Activated gamma-delta T cell (primary cell): ENCODE results near the gene PCNT.

Source experiments
- DNase-seq: peaks from one replicate; lab custom pipeline; 2025; lab: John Stamatoyannopoulos, UW

Gene PCNT

GRCh38 chr21:46336603-46337002 is 12.6 kb downstream of the PCNT start:
- no peak for DNase-seq

- DNase-seq: no peak
Measured at GRCh38 chr21:46340998-46341397, 17.0 kb downstream of the PCNT start.

- no peak for DNase-seq
Measured at GRCh38 chr21:46344219-46344915, 20.4 kb downstream of the PCNT start.

GRCh38 chr21:46345861-46346260 is 21.9 kb downstream of the PCNT start:
- no peak for DNase-seq

- DNase-seq: no peak
Measured at GRCh38 chr21:46346296-46347202, 22.6 kb downstream of the PCNT start.

GRCh38 chr21:46347203-46347550 is 23.2 kb downstream of the PCNT start:
- DNase-seq: no peak

- DNase-seq: no peak
Measured at GRCh38 chr21:46347791-46348381, 23.9 kb downstream of the PCNT start.

GRCh38 chr21:46349134-46349760 is 25.3 kb downstream of the PCNT start:
- DNase-seq: no peak

- DNase-seq: no peak
Measured at GRCh38 chr21:46350571-46350970, 26.6 kb downstream of the PCNT start.

- no peak for DNase-seq
Measured at GRCh38 chr21:46350981-46351380, 27.0 kb downstream of the PCNT start.

- no peak for DNase-seq
Measured at GRCh38 chr21:46351476-46352163, 27.7 kb downstream of the PCNT start.

- DNase-seq: no peak
Measured at GRCh38 chr21:46352164-46352515, 28.2 kb downstream of the PCNT start.

- DNase-seq: no peak
Measured at GRCh38 chr21:46352913-46353312, 29.0 kb downstream of the PCNT start.

GRCh38 chr21:46354046-46354445 is 30.1 kb downstream of the PCNT start:
- no peak for DNase-seq

- no peak for DNase-seq
Measured at GRCh38 chr21:46354518-46354917, 30.6 kb downstream of the PCNT start.

- no peak for DNase-seq
Measured at GRCh38 chr21:46355161-46356004, 31.4 kb downstream of the PCNT start.

- no peak for DNase-seq
Measured at GRCh38 chr21:46356005-46356338, 32.0 kb downstream of the PCNT start.

GRCh38 chr21:46356494-46357334 is 32.8 kb downstream of the PCNT start:
- DNase-seq: no peak

- no peak for DNase-seq
Measured at GRCh38 chr21:46357335-46357604, 33.3 kb downstream of the PCNT start.

- no peak for DNase-seq
Measured at GRCh38 chr21:46357684-46358425, 33.9 kb downstream of the PCNT start.
